Right lobe of liver (tissue), 4 donors: Measurements from ENCODE around the gene GABRR1.

Source experiments
- CTCF ChIP-seq, 4 donors: fragments of 200-600 bp in 3 of 4; fragments of 450-650 bp in 1 of 4; IDR thresholded peaks; one replicate each; pipeline versions ENCODE4 v1.5.1 to v1.8.0; 2016 to 2022; ENCODE audit warnings: antibody characterized with exemption in 4 of 4, mild to moderate bottlenecking in 2 of 4
- POLR2A ChIP-seq: fragments of 450-650 bp; IDR thresholded peaks from one replicate; pipeline ENCODE4 v1.6.1; 2017; ENCODE audit warnings: antibody characterized with exemption, mild to moderate bottlenecking
- donor health status: DM: no; HTN: no; CAD: no.
- donor health status: DM: no; HTN: no; CAD: no.
- donor health status: DM: no; HTN: yes; CAD: no.

GRCh38 chr6:89160331-89161092 lies 56.6 kb downstream of the GABRR1 start:
- TF ChIP-seq CTCF (IDR thresholded peaks at IDR 0.05) (no peak), POLR2A (no peak)
